A549 (cell line): ENCODE measurements around the gene MAP10. TPM values are rescaled to one million over a fixed set of nuclear protein-coding genes. Genes with fewer than 3 reads are reported as not detected.

Experiments
- ATAC-seq, 2 experiments: fragments of 200-7000 bp in 1 of 2; fragments of >200 bp in 1 of 2; cut with Nextera tagmentation in 1 of 2; cut with Tn5 transposase in 1 of 2; 3 replicates each; pipeline versions ENCODE4 v1.8.0 to v1.9.1; 2018 to 2020; ENCODE audit warnings: mild to moderate bottlenecking in 1 of 2, moderate library complexity in 1 of 2
- CTCF ChIA-PET: fragments of 300-600 bp; sonication (Branson Sonifier 250); formaldehyde crosslinking; extraction: SDS; loops from one replicate; lab custom pipeline; 2021; ENCODE audit warnings: antibody characterized with exemption, inconsistent platforms; lab: Yijun Ruan, JAX
- POLR2A ChIA-PET: fragments of 350-600 bp; formaldehyde crosslinking; extraction: SDS; loops from one replicate; lab custom pipeline; 2021; ENCODE audit warnings: antibody characterized with exemption, inconsistent platforms; lab: Yijun Ruan, JAX
- DNase-seq, 2 experiments: peaks; one replicate each; pipeline versions ENCODE4 v3.0.0 to v3.0.0-alpha.2; 2011 to 2016; ENCODE audit warnings: low read depth in 1 of 2, low spot score in 1 of 2
- FAIRE-seq: peaks from 2 replicates; lab custom pipeline; 2011; peaks lifted over from hg19 to GRCh38; lab: Jason Lieb, UNC
- H3K27ac ChIP-seq, 2 experiments: fragments of >200 bp; sonication (Bioruptor Twin); formaldehyde crosslinking; 3 replicates each; pipeline ENCODE4 v1.5.1; 2016 to 2017
- H3K4me1 ChIP-seq: fragments of >200 bp; sonication (Bioruptor Twin); formaldehyde crosslinking; 3 replicates; pipeline ENCODE4 v1.6.1; 2016
- H3K4me2 ChIP-seq: fragments of >200 bp; sonication (Bioruptor Twin); formaldehyde crosslinking; 3 replicates; pipeline ENCODE4 v1.6.1; 2016
- H3K4me3 ChIP-seq: fragments of >200 bp; sonication (Bioruptor Twin); formaldehyde crosslinking; 3 replicates; pipeline ENCODE4 v1.5.1; 2016
- H3K9me3 ChIP-seq: fragments of >200 bp; sonication (Bioruptor Twin); formaldehyde crosslinking; 3 replicates; pipeline ENCODE4 v1.6.1; 2016
- ATOH8 ChIP-seq: fragments of 250-450 bp; sonication (Bioruptor Pico); IDR thresholded peaks from 2 replicates; pipeline ENCODE4 v1.5.0; 2020; ENCODE audit warnings: low read depth, mild to moderate bottlenecking, moderate library complexity
- BHLHE40 ChIP-seq: IDR thresholded peaks from 2 replicates; pipeline ENCODE4 v1.6.1; 2012; ENCODE audit warnings: low read depth, low read length, inconsistent platforms
- CBX2 ChIP-seq: fragments of 200-600 bp; sonication (generic); IDR thresholded peaks from 2 replicates; pipeline ENCODE4 v1.6.1; 2016; ENCODE audit warnings: low read depth, mild to moderate bottlenecking, borderline replicate concordance
- CBX8 ChIP-seq: fragments of 200-600 bp; sonication (generic); IDR thresholded peaks from 2 replicates; pipeline ENCODE4 v1.6.1; 2016
- CEBPB ChIP-seq, 2 experiments: fragments of >200 bp in 1 of 2; sonication (Bioruptor Twin) in 1 of 2; formaldehyde crosslinking in 1 of 2; IDR thresholded peaks; 2 replicates each; pipeline ENCODE4 v1.6.1; 2012 to 2016
- CTCF ChIP-seq: fragments of >200 bp; sonication (Bioruptor Twin); formaldehyde crosslinking; IDR thresholded peaks from 3 replicates; pipeline ENCODE4 v1.5.1; 2016
- EHF ChIP-seq: fragments of 250-450 bp; sonication (Bioruptor Pico); IDR thresholded peaks from 2 replicates; pipeline ENCODE4 v1.5.0; 2020; ENCODE audit warnings: mild to moderate bottlenecking
- ELK1 ChIP-seq: fragments of 150-350 bp; IDR thresholded peaks from 2 replicates; pipeline ENCODE4 v1.6.1; 2014; ENCODE audit warnings: low read depth, mild to moderate bottlenecking, low read length
- ESRRA ChIP-seq: fragments of 150-350 bp; IDR thresholded peaks from 2 replicates; pipeline ENCODE4 v1.6.1; 2014; ENCODE audit warnings: mild to moderate bottlenecking, low read length, borderline replicate concordance
- FOSB ChIP-seq: fragments of 250-450 bp; sonication (Bioruptor Pico); IDR thresholded peaks from 2 replicates; pipeline ENCODE4 v1.5.0; 2020; ENCODE audit warnings: mild to moderate bottlenecking, moderate library complexity
- FOSL2 ChIP-seq, 2 experiments: fragments of 450-650 bp in 1 of 2; fragments of >200 bp in 1 of 2; sonication (Bioruptor Twin) in 1 of 2; formaldehyde crosslinking; IDR thresholded peaks; 2 replicates each; pipeline versions ENCODE4 v1.5.0 to v1.6.1; 2016 to 2020; ENCODE audit warnings: mild to moderate bottlenecking in 1 of 2, moderate library complexity in 1 of 2
- FOXS1 ChIP-seq: fragments of 250-450 bp; sonication (Bioruptor Pico); IDR thresholded peaks from 2 replicates; pipeline ENCODE4 v1.5.0; 2020; ENCODE audit warnings: mild to moderate bottlenecking, moderate library complexity
- GATA3 ChIP-seq: IDR thresholded peaks from 2 replicates; pipeline ENCODE4 v1.6.1; 2012; ENCODE audit warnings: borderline replicate concordance
- HES2 ChIP-seq: fragments of >200 bp; sonication (Bioruptor Twin); formaldehyde crosslinking; IDR thresholded peaks from 2 replicates; pipeline ENCODE4 v1.6.1; 2016
- JUN ChIP-seq, 2 experiments: fragments of >200 bp; sonication (Bioruptor Twin); formaldehyde crosslinking; IDR thresholded peaks; 2 replicates in 1 of 2; 3 replicates in 1 of 2; pipeline ENCODE4 v1.6.1; 2016 to 2017
- JUNB ChIP-seq: fragments of >200 bp; sonication (Bioruptor Twin); formaldehyde crosslinking; IDR thresholded peaks from 2 replicates; pipeline ENCODE4 v1.6.1; 2016
- KDM1A ChIP-seq: fragments of 200-600 bp; sonication (generic); IDR thresholded peaks from 2 replicates; pipeline ENCODE4 v1.6.1; 2016; ENCODE audit warnings: low read depth, mild to moderate bottlenecking
- MAFK ChIP-seq: fragments of 450-650 bp; IDR thresholded peaks from 2 replicates; pipeline ENCODE4 v1.6.1; 2014; ENCODE audit not compliant: partially characterized antibody
- MAX ChIP-seq: IDR thresholded peaks from 2 replicates; pipeline ENCODE4 v1.6.1; 2012
- MAZ ChIP-seq: fragments of 150-350 bp; IDR thresholded peaks from 2 replicates; pipeline ENCODE4 v1.6.1; 2014; ENCODE audit warnings: antibody characterized with exemption, low read depth, low read length, borderline replicate concordance
- MYC ChIP-seq: IDR thresholded peaks from 2 replicates; pipeline ENCODE4 v1.6.1; 2012; ENCODE audit warnings: mild to moderate bottlenecking, inconsistent platforms, low read length, improper control_type of control experiment, borderline replicate concordance
- NFE2L2 ChIP-seq: fragments of 150-350 bp; conservative IDR thresholded peaks from 2 replicates; pipeline ENCODE4 v1.6.1; 2014; ENCODE audit warnings: low read length
- NPAS2 ChIP-seq: fragments of 250-450 bp; sonication (Bioruptor Pico); IDR thresholded peaks from 2 replicates; pipeline ENCODE4 v1.8.0; 2022; ENCODE audit warnings: mild to moderate bottlenecking, moderate library complexity, borderline replicate concordance
- PBX3 ChIP-seq: IDR thresholded peaks from 2 replicates; pipeline ENCODE4 v1.6.1; 2012
- RCOR1 ChIP-seq: fragments of 150-350 bp; IDR thresholded peaks from 2 replicates; pipeline ENCODE4 v1.6.1; 2014; ENCODE audit warnings: antibody characterized with exemption, low read length, low read depth
- RFX5 ChIP-seq: fragments of 450-650 bp; IDR thresholded peaks from 2 replicates; pipeline ENCODE4 v1.7.1; 2014; ENCODE audit warnings: antibody characterized with exemption, mild to moderate bottlenecking, moderate library complexity
- TFCP2L1 ChIP-seq: fragments of 250-450 bp; sonication (Bioruptor Pico); IDR thresholded peaks from 2 replicates; pipeline ENCODE4 v1.5.0; 2021; ENCODE audit warnings: mild to moderate bottlenecking
- USF2 ChIP-seq: fragments of 450-650 bp; IDR thresholded peaks from 2 replicates; pipeline ENCODE4 v1.6.1; 2014; ENCODE audit warnings: antibody characterized with exemption
- ZNF302 ChIP-seq: fragments of 250-450 bp; sonication (Bioruptor Pico); IDR thresholded peaks from 2 replicates; pipeline ENCODE4 v1.9.0; 2021; ENCODE audit warnings: inconsistent platforms, mild to moderate bottlenecking, moderate library complexity
- ZSCAN20 ChIP-seq: fragments of 250-450 bp; sonication (Bioruptor Pico); IDR thresholded peaks from 2 replicates; pipeline ENCODE4 v1.8.0; 2022; ENCODE audit warnings: mild to moderate bottlenecking, moderate library complexity
- WGBS: methylation state at CpG from one replicate; pipeline ENCODE4 v1.1.6; 2017; ENCODE audit errors: missing lambda C conversion rate; 5-methylcytosine and 5-hydroxymethylcytosine counted together
- polyA plus RNA-seq, 4 experiments: library from polyadenylated mRNA; depleted of rRNA in 3 of 4; stranded (reverse); fragments of >200 nt; fragmentation: RNase III in 1 of 4; extraction: RNeasy Plus Mini Kit Qiagen cat#74134 plus additional on column Dnase treatment in 1 of 4; gene quantifications; 2 replicates in 3 of 4; 3 replicates in 1 of 4; pipeline ENCODE4 v1.2.3, GENCODE V29; 2011 to 2017

The MAP10 gene
- polyA plus RNA-seq, 2 of the 4 experiments (the other 2 are of a cell fraction), result 2.1 to 2.4 TPM

- Histone ChIP-seq H3K4me3 (no peak overlapping the region), H3K9me3 (no peaks in the 10 kb centered on the region), H3K4me2 (no peak overlapping the region), H3K4me1 (no peaks in the 10 kb centered on the region), H3K27ac (no peak overlapping the region)
- ChIA-PET CTCF (interaction anchor here (0.6 kb wide), 1 partner anchor 152 kb away, joined by 3 read pairs; no protein-coding TSS in a partner anchor), POLR2A (no interaction called here)
- FAIRE-seq (no peak), ATAC-seq (no peak), DNase-seq (no peak)
- TF ChIP-seq ZNF302 (CRISPR knock-in tag) (no peak), FOSL2 (IDR thresholded peaks at IDR 0.05) (no peak), FOSL2 (CRISPR knock-in tag; IDR thresholded peaks at IDR 0.05) (no peak), NPAS2 (no peak), FOXS1 (CRISPR knock-in tag) (no peak), ZSCAN20 (no peak), JUNB (no peak), CBX8 (no peak), GATA3 (no peak), MAFK (no peak), EHF (CRISPR knock-in tag) (no peak), USF2 (no peak), MAZ (no peak), MYC (no peak)
- WGBS, result 75% methylated on average over 7 of the region's 7 CpGs
Observed at GRCh38 chr1:232786845-232787455, 18.3 kb upstream of the MAP10 start.

- FAIRE-seq (no peak), ATAC-seq (no peak), DNase-seq (no peak)
- H3K4me3 ChIP-seq, result no peak overlapping the region
- H3K9me3 ChIP-seq, result no peaks in the 10 kb centered on the region
- H3K4me1 ChIP-seq, result no peaks in the 10 kb centered on the region
- POLR2A ChIA-PET, result no interaction called here
- TF ChIP-seq RFX5 (no peak), ESRRA (no peak), RCOR1 (no peak)
- WGBS, result 47% methylated on average over 7 of the region's 7 CpGs
- no peak overlapping the region for H3K4me2 ChIP-seq
- H3K27ac ChIP-seq, result no peak overlapping the region
- CTCF ChIA-PET, result no interaction called here
Observed at GRCh38 chr1:232788235-232788872, 16.9 kb upstream of the MAP10 start.

GRCh38 chr1:232789651-232790050, 15.6 kb upstream of the MAP10 start:
- H3K4me2 ChIP-seq, result no peak overlapping the region
- no peaks in the 10 kb centered on the region for H3K9me3 ChIP-seq
- TF ChIP-seq BHLHE40 (no peak), NFE2L2 (no peak), ATOH8 (CRISPR knock-in tag) (no peak), PBX3 (no peak), JUN (IDR thresholded peaks at IDR 0.05) (no peak), TFCP2L1 (CRISPR knock-in tag) (no peak), CTCF (no peak), KDM1A (no peak), CBX8 (no peak), CBX2 (no peak), MAX (no peak), FOXS1 (CRISPR knock-in tag) (no peak), RCOR1 (no peak), FOSB (no peak), CEBPB (IDR thresholded peaks at IDR 0.05) (no peak), HES2 (no peak), ELK1 (no peak), ZSCAN20 (no peak)
- H3K4me3 ChIP-seq, result no peak overlapping the region
- ChIA-PET CTCF (no interaction called here), POLR2A (no interaction called here)
- no peak for FAIRE-seq
- H3K27ac ChIP-seq, result no peak overlapping the region
- no peak for DNase-seq
- H3K4me1 ChIP-seq, result peaks cover 8% of the 10 kb centered on the region
- no peak for ATAC-seq
